GM12892 (cell line): ENCODE measurements around the gene TMEM221.

Source experiments
- POLR2A ChIP-seq: IDR thresholded peaks from 2 replicates; pipeline ENCODE4 v1.6.1; 2011; ENCODE audit warnings: low read depth, low read length, control low read depth
- POLR2AphosphoS5 ChIP-seq: IDR thresholded peaks from 2 replicates; pipeline ENCODE4 v1.6.1; 2011; ENCODE audit warnings: low read depth, low read length, control low read depth
- TAF1 ChIP-seq: IDR thresholded peaks from 2 replicates; pipeline ENCODE4 v1.6.1; 2011; ENCODE audit warnings: low read depth, mild to moderate bottlenecking, control low read depth, low read length, borderline replicate concordance

- TF ChIP-seq TAF1 (no peak), POLR2AphosphoS5 (no peak), POLR2A (no peak)
Measured at GRCh38 chr19:17466487-17466850, 18.0 kb upstream of the TMEM221 start.
